ENCODE data around the gene CNTF.

DNA sequence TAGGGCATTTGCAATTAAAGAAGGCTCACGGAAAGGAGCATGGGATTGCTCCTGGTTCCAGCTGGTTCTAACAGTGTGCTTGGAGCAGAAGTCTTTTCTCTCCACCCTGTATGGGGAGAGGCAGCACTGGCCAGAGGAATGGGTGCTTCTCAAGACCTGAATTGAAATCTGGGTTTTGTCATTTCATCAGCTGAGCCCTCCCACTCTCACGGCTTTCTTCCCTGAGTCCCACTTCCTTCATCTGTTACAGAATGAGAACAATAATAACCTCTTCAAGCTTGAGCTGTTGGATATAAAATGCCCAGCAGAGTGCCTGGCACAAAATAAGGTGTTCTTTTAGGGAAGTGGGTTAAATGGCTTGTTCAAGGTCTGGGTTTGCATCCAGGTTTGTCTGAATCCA lies 17.2 kb downstream of the CNTF start:
- TF ChIP-seq GATA3 (IDR thresholded peaks at IDR 0.05; ENCODE audit: low read depth, low read length), result no peak
- no peak for TF ChIP-seq GATA2 (IDR thresholded peaks at IDR 0.05; ENCODE audit: low read depth, low read length)
